ENCODE data around the gene SMARCD1.

SMARCD1 gene

DNA sequence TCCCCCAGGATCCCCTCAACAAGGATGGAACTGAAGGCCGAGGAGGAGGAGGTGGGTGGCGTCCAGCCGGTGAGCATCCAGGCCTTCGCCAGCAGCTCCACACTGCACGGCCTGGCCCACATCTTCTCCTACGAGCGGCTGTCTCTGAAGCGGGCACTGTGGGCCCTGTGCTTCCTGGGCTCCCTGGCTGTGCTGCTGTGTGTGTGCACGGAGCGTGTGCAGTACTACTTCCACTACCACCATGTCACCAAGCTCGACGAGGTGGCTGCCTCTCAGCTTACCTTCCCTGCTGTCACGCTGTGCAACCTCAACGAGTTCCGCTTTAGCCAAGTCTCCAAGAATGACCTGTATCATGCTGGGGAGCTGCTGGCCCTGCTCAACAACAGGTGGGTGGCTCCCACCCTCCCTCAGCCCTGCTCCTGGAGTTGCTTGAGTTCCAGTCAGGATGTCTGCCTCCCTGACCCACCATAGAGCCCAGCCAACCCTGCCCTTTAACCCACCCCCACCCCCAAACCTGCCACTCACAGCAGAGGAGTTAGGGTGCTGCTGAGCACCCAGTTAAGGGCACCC is 26.3 kb upstream of the SMARCD1 start:
- TF ChIP-seq REST (IDR thresholded peaks at IDR 0.05; ENCODE audit: insufficient replicate concordance, low read depth) (no peak), POLR2AphosphoS5 (IDR thresholded peaks at IDR 0.05; ENCODE audit: low read depth) (no peak), GABPA (IDR thresholded peaks at IDR 0.05; ENCODE audit: low read depth) (no peak), SPI1 (IDR thresholded peaks at IDR 0.05; ENCODE audit: borderline replicate concordance, low read depth) (no peak)
- TF ChIP-seq, protein P1, sequence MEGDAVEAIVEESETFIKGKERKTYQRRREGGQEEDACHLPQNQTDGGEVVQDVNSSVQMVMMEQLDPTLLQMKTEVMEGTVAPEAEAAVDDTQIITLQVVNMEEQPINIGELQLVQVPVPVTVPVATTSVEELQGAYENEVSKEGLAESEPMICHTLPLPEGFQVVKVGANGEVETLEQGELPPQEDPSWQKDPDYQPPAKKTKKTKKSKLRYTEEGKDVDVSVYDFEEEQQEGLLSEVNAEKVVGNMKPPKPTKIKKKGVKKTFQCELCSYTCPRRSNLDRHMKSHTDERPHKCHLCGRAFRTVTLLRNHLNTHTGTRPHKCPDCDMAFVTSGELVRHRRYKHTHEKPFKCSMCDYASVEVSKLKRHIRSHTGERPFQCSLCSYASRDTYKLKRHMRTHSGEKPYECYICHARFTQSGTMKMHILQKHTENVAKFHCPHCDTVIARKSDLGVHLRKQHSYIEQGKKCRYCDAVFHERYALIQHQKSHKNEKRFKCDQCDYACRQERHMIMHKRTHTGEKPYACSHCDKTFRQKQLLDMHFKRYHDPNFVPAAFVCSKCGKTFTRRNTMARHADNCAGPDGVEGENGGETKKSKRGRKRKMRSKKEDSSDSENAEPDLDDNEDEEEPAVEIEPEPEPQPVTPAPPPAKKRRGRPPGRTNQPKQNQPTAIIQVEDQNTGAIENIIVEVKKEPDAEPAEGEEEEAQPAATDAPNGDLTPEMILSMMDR (IDR thresholded peaks at IDR 0.05; ENCODE audit: insufficient read depth, low read length), result no peak
- peaks cover 2% of the 10 kb centered on the region for H3K27me3 ChIP-seq (ENCODE audit: insufficient read depth, poor library complexity, severe bottlenecking)

DNA sequence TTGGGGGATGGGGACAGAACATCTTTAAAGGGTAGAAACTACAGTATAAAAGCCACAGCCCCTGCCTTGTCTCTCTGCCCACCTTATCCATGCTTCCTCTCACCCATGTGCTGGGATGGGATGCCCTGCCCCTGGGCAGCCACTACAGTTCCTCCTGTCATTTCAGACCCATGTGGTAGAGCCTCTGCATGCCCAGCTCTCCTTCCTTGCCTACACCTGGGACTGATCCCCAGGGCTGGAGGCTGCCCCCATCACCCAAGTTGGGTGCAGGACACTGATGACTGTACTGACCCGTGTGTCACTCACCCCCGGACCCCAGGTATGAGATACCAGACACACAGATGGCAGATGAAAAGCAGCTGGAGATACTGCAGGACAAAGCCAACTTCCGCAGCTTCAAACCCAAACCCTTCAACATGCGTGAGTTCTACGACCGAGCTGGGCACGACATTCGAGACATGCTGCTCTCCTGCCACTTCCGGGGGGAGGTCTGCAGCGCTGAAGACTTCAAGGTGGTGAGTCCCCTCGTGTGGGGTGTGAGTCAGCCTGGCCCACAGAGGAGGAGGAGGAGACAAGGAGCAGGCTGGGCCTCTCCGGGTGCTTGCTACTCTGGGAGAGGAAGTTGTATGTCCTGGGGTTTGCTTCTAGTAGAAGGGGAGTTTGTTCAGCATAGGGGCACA is 25.6 kb upstream of the SMARCD1 start:
- H3K27me3 ChIP-seq (ENCODE audit: insufficient read depth, poor library complexity, severe bottlenecking), result peaks cover 2% of the 10 kb centered on the region
- DNase-seq (ENCODE audit: low read depth in 1 of 2, low spot score in 1 of 2), result peak; percentile 78 to 88
- peak overlapping the region; percentile 34 for H3K27ac ChIP-seq (replicated peaks)
- TF ChIP-seq REST (IDR thresholded peaks at IDR 0.05; ENCODE audit: insufficient replicate concordance, low read depth) (no peak), SPI1 (IDR thresholded peaks at IDR 0.05; ENCODE audit: borderline replicate concordance, low read depth) (peak; percentile 70; the same call in 1 of the 2 replicates), POLR2AphosphoS5 (IDR thresholded peaks at IDR 0.05; ENCODE audit: low read depth) (no peak; the same call in 1 of the 2 replicates), GABPA (IDR thresholded peaks at IDR 0.05; ENCODE audit: low read depth) (no peak)
- TF ChIP-seq, protein P1 (IDR thresholded peaks at IDR 0.05; ENCODE audit: insufficient read depth, low read length), result no peak
- no peak overlapping the region for H3K4me3 ChIP-seq (replicated peaks; ENCODE audit: insufficient read depth, low read length)

More for the DNA sequence above, 26.3 kb upstream of the SMARCD1 start:
- Histone ChIP-seq H3K27ac (replicated peaks) (peak overlapping the region; percentile 34; the same call in 1 of the 2 replicates), H3K4me3 (replicated peaks; ENCODE audit: insufficient read depth, low read length) (no peak overlapping the region)
- no peak for DNase-seq (ENCODE audit: low read depth in 1 of 2, low spot score in 1 of 2)

GRCh38 chr12:50060120-50060468 is 25.0 kb upstream of the SMARCD1 start:
- DNase-seq (ENCODE audit: low read depth in 1 of 2, low spot score in 1 of 2), result no peak
- no peak overlapping the region for H3K4me3 ChIP-seq (replicated peaks; ENCODE audit: insufficient read depth, low read length)
- H3K27ac ChIP-seq (replicated peaks), result no peak overlapping the region; the same call in none of the 2 replicates
- TF ChIP-seq REST (IDR thresholded peaks at IDR 0.05; ENCODE audit: insufficient replicate concordance, low read depth), result no peak
- TF ChIP-seq POLR2AphosphoS5 (IDR thresholded peaks at IDR 0.05; ENCODE audit: low read depth), result no peak
- TF ChIP-seq, protein P1 (IDR thresholded peaks at IDR 0.05; ENCODE audit: insufficient read depth, low read length), result no peak
- TF ChIP-seq GABPA (IDR thresholded peaks at IDR 0.05; ENCODE audit: low read depth), result no peak
- TF ChIP-seq SPI1 (IDR thresholded peaks at IDR 0.05; ENCODE audit: borderline replicate concordance, low read depth), result no peak
- peaks cover 2% of the 10 kb centered on the region for H3K27me3 ChIP-seq (ENCODE audit: insufficient read depth, poor library complexity, severe bottlenecking)

All from HL-60 (cell line).